Gastrocnemius medialis (tissue), 4 donors: ENCODE measurements around the gene TTC17. TPM values are rescaled to one million over a fixed set of nuclear protein-coding genes. Genes with fewer than 3 reads are reported as not detected.

Source experiments
- ATAC-seq, 2 donors: fragments of 150-250 bp; one replicate each; pipeline ENCODE4 v1.9.1; 2016
- DNase-seq, 2 donors: peaks; one replicate each; pipeline ENCODE4 v3.0.0-alpha.2; 2019
- H3K27ac ChIP-seq, 4 donors: fragments of 200-600 bp; sonication (generic); 1 replicate in 1 of 4; 2 replicates in 3 of 4; pipeline ENCODE4 v1.5.1; 2016 to 2018; ENCODE audit warnings: mild to moderate bottlenecking in 2 of 4, moderate library complexity in 1 of 4
- H3K27me3 ChIP-seq, 3 donors: fragments of 200-600 bp; sonication (generic) in 2 of 3; 1 replicate in 1 of 3; 2 replicates in 2 of 3; pipeline versions ENCODE4 v1.5.1 to v1.6.0; 2016 to 2019; ENCODE audit warnings: mild to moderate bottlenecking in 1 of 3, moderate library complexity in 1 of 3
- H3K36me3 ChIP-seq, 2 donors: fragments of 200-600 bp; sonication (generic) in 1 of 2; one replicate each; pipeline ENCODE4 v1.5.1; 2017 to 2018
- H3K4me1 ChIP-seq, 2 donors: fragments of 200-600 bp; sonication (generic) in 1 of 2; one replicate each; pipeline ENCODE4 v1.5.1; 2016 to 2017; ENCODE audit warnings: mild to moderate bottlenecking in 2 of 2
- H3K4me3 ChIP-seq, 4 donors: fragments of 200-600 bp; sonication (generic) in 3 of 4; 1 replicate in 1 of 4; 2 replicates in 3 of 4; pipeline ENCODE4 v1.5.1; 2016 to 2019; ENCODE audit warnings: mild to moderate bottlenecking in 2 of 4
- H3K9me3 ChIP-seq, 3 donors: fragments of 200-600 bp; sonication (generic) in 2 of 3; 1 replicate in 1 of 3; 2 replicates in 2 of 3; pipeline ENCODE4 v1.5.1; 2016 to 2019
- CTCF ChIP-seq, 5 experiments: fragments of 450-650 bp in 3 of 5; fragments of 200-600 bp in 2 of 5; sonication (generic) in 2 of 5; IDR thresholded peaks in 4 of 5; conservative IDR thresholded peaks in 1 of 5; 1 replicate in 4 of 5; 2 replicates in 1 of 5; pipeline ENCODE4 v1.5.1; 2016 to 2019; ENCODE audit warnings: antibody characterized with exemption in 5 of 5, mild to moderate bottlenecking in 3 of 5, moderate library complexity in 3 of 5
- POLR2A ChIP-seq, 2 donors: fragments of 450-650 bp; IDR thresholded peaks; one replicate each; pipeline ENCODE4 v1.6.1; 2017; ENCODE audit warnings: antibody characterized with exemption in 2 of 2, mild to moderate bottlenecking in 2 of 2, moderate library complexity in 2 of 2
- in situ Hi-C, 4 donors: fragments of 200-750 bp; cut with MboI; loops; one replicate each; pipeline versions ENCODE4 v1.15.0 to v1.8.0; 2017; ENCODE audit warnings: low sequenced_read_pairs in 4 of 4
- intact Hi-C: fragments of 100-400 bp; cut with DNase I; formaldehyde crosslinking; loops from one replicate; pipeline ENCODE4 v1.15.1; 2023; ENCODE audit warnings: low total_unique reads
- total RNA-seq, 4 donors: library from RNA; depleted of rRNA; stranded (reverse); fragments of >200 nt; gene quantifications; one replicate each; pipeline versions ENCODE4 v1.1.0 to v1.2.3, GENCODE V29; 2016

The TTC17 gene
- total RNA-seq, 4 donors from 2014 or later = 31.6 to 69.0 (median 37.5) TPM

GRCh38 chr11:43492701-43493100 is 134.0 kb downstream of the TTC17 start:
- Histone ChIP-seq H3K9me3 (no peaks in the 10 kb centered on the region), H3K27me3 (no peaks in the 10 kb centered on the region), H3K36me3 (peaks cover 0 to 27% of the 10 kb centered on the region in 2 donors), H3K4me1 (peaks cover 0 to 11% of the 10 kb centered on the region in 2 donors), H3K4me3 (no peak overlapping the region), H3K27ac (no peak overlapping the region)
- no peak for DNase-seq
- in situ Hi-C loops = loop anchor here in 1 of 4 donors (25.0 kb wide), 1 partner anchor 345 kb away; no protein-coding TSS in a partner anchor
- ATAC-seq = no peak
- intact Hi-C loops = loop anchor here (5.0 to 10.0 kb wide), 2 partner anchors 80 to 352 kb away; no protein-coding TSS in a partner anchor
- TF ChIP-seq POLR2A (IDR thresholded peaks at IDR 0.05) = no peak
- TF ChIP-seq CTCF (IDR thresholded peaks at IDR 0.05 in 4 of 5, conservative IDR thresholded peaks at IDR 0.05 in 1 of 5) = no peak

GRCh38 chr11:43493431-43493830 is 134.7 kb downstream of the TTC17 start:
- intact Hi-C loops (loop anchor here (5.0 to 10.0 kb wide), 2 partner anchors 79 to 351 kb away; no protein-coding TSS in a partner anchor), in situ Hi-C loops (loop anchor here in 1 of 4 donors (25.0 kb wide), 1 partner anchor 344 kb away; no protein-coding TSS in a partner anchor)
- TF ChIP-seq CTCF (IDR thresholded peaks at IDR 0.05 in 4 of 5, conservative IDR thresholded peaks at IDR 0.05 in 1 of 5) (no peak), POLR2A (IDR thresholded peaks at IDR 0.05) (no peak)
- Histone ChIP-seq H3K27ac (peak overlapping the region in 2 of 4 donors; percentile 15 to 20), H3K4me3 (no peak overlapping the region), H3K36me3 (peaks cover 0 to 27% of the 10 kb centered on the region in 2 donors), H3K9me3 (no peaks in the 10 kb centered on the region), H3K4me1 (peaks cover 0 to 11% of the 10 kb centered on the region in 2 donors), H3K27me3 (no peaks in the 10 kb centered on the region)
- ATAC-seq = no peak
- no peak for DNase-seq

- H3K27me3 ChIP-seq = no peaks in the 10 kb centered on the region
- H3K36me3 ChIP-seq = peaks cover 0 to 20% of the 10 kb centered on the region in 2 donors
- TF ChIP-seq POLR2A (IDR thresholded peaks at IDR 0.05) = no peak
- TF ChIP-seq CTCF (IDR thresholded peaks at IDR 0.05 in 4 of 5, conservative IDR thresholded peaks at IDR 0.05 in 1 of 5) = no peak
- in situ Hi-C loops = loop anchor here in 1 of 4 donors (5.0 to 25.0 kb wide), 2 partner anchors 65 to 340 kb away; no protein-coding TSS in a partner anchor
- no peaks in the 10 kb centered on the region for H3K4me1 ChIP-seq
- ATAC-seq (no peak), DNase-seq (no peak)
- H3K9me3 ChIP-seq = no peaks in the 10 kb centered on the region
- no peak overlapping the region for H3K4me3 ChIP-seq
- intact Hi-C loops = loop anchor here (10.0 kb wide), 1 partner anchor 348 kb away; no protein-coding TSS in a partner anchor
- no peak overlapping the region for H3K27ac ChIP-seq
Observed at GRCh38 chr11:43497144-43497543, 138.4 kb downstream of the TTC17 start.

- Histone ChIP-seq H3K4me3 (no peak overlapping the region), H3K27ac (no peak overlapping the region), H3K27me3 (no peaks in the 10 kb centered on the region), H3K4me1 (no peaks in the 10 kb centered on the region), H3K9me3 (no peaks in the 10 kb centered on the region), H3K36me3 (peaks cover 0 to 7% of the 10 kb centered on the region in 2 donors)
- TF ChIP-seq CTCF (IDR thresholded peaks at IDR 0.05 in 4 of 5, conservative IDR thresholded peaks at IDR 0.05 in 1 of 5) (no peak), POLR2A (IDR thresholded peaks at IDR 0.05) (no peak)
- in situ Hi-C loops (loop anchor here in 1 of 4 donors (5.0 to 25.0 kb wide), 2 partner anchors 64 to 339 kb away; no protein-coding TSS in a partner anchor), intact Hi-C loops (loop anchor here (10.0 kb wide), 1 partner anchor 346 kb away; no protein-coding TSS in a partner anchor)
- ATAC-seq (no peak), DNase-seq (no peak)
Observed at GRCh38 chr11:43498561-43498960, 139.8 kb downstream of the TTC17 start.
